Hepatic stellate cell (primary cell): ENCODE results near the gene FAS.
"Not testable (repeated sequence)": the region's sequence is repeated elsewhere in the genome, so short reads cannot be mapped to it uniquely, and the experiment has no call there.

Experiments
- DNase-seq: peaks from one replicate; pipeline ENCODE4 v3.0.0; 2011; ENCODE audit warnings: low spot score

FAS gene

DNA sequence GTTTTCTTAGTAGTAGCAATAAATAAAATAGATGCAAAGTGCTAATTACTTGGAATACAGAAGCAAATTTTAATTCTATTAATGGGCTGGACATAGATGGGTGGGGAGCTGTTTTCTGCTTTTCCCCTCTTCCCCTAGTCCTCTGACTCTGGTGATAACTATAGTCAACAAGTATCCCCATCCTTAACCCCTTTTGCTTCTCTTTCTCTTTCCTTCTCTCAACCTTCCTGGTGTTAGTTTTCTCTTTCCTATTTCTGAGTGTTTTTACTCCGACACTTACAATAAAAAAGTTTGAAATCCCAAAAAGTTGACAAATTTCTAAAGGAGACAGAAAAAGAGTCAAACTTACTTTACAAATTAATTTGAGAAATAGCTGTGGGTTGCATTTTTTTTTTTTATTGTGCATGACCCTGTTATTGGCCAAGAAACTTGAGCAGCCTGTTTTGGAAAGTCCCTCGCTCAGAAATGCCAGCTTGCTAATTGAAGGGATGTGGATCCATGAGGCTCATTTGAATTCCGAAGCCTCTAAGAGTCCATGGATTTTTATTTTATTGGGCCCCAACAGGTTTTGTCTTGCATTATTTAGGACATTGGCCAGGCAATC lies 2.4 kb downstream of the FAS start:
- no peak for DNase-seq

DNA sequence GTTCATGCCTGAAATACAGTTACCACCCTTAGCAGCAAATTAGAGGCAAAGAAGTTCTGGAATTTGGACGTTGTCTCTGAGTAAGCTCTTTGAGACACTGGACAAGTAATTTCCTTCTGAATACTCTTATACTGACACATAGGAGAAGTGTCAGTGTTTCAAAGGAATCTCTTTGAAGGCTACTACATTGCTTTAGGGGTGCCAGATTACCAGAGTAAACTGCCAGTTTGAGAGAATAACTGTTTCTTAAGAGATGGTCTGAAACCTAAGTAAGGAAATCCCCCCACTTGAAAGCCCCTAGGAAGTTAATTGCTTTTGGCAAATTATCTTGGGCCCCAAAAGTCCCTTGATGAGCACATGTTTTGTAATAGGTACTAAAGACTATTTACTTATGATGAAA lies 3.4 kb downstream of the FAS start:
- no peak for DNase-seq

DNA sequence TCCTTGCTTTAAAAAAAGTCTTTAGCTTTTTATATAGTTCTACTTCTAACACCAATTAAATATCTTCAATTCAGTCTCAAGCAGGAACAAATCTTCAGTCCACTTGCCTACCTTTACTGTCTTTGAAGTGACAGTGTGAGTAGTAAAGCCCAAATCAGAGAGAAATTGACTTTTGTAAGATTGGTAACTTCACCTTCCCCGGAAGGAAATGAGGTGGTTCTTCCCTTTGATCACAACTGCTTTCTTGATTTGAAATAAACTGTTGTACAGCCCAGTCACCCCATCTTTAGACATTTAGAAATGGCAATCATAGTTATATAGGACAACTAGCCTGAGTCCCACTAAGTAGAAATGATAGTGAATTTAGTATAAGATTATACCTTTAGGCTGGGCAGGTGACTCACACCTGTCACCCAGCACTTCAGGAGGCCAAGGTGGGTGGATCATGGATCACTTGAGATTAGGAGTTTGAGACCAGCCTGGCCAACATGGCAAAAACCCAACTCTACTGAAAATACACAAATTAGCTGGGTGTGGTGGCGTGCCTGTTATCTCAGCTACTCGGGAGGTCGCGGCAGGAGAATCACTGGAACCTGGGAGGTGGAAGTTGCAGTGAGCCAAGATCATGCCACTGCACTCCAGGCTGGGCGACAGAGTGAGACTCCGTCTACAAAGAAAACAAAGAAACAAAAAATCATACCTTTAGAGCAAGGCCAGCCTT lies 4.7 kb downstream of the FAS start:
- no peak for DNase-seq

DNA sequence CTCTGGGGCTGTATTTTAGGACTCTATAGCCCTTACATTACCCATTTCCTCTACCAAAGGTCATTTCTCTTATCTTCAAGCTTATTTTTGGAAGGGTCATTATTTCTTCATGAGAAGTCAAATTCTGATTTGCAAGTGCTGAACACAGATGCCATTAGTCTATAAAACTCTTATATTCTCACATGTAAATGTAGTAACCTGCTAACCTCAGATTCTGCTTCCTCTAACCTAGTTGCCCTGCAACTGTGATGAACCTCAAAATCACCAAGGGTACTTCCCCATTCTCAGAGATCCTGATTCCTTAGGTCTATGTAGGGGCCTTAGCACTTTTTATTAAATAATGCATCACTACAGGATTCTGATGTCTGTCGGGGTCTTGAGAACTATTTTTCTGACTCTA lies 6.3 kb downstream of the FAS start:
- DNase-seq, result no peak

DNA sequence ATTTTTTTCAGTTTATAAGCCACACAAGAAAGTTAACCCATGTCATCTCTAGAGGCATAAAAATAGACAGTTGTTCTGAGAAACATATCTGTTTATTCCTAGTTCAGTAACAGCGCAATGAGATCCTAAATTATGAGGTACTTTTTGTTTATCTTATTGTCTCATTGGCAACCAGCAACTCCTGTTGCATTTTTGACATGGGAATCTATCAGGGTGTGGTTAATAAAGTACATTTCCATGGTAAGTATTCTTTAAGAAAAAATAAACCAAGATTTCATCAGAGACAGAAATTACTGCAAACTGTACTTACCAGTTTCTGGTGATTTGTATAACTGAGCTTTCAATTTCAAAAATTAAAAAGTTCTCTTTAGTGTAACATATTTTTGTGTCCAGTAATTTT lies 9.0 kb downstream of the FAS start:
- DNase-seq, result peak; percentile 24

DNA sequence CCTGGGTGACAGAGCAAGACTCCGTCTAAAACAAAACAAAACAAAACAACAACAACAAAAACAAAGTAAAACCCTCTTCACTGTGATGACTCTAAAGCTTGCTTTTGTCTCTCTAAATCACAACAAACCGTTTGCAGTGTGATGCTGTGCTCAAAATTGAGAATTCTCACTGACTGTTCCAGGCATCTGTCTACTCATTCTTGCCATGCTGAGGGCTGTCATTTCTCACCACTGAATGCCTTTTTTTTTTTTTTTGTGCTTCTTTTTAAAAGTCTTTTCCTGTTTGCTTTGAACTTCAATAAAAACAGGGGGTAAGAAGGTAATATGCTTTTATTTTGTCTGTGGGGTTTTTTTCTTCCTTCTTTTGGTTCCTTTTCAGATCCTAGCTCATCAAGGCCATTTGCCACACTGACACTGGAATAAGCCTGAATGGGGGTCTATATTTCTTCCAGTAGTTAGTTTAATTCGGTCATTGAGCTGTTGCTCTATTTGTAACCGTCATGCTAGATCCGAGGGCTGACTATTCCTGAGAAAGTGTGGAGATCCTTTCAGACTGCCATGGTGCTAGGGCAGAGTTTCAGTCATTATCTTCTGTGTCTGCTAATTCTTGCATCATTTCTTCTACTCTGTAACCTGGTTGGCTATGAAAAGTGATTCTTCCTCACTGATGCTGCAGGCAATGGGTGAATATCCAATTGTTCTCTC lies 10.6 kb downstream of the FAS start:
- DNase-seq, result no peak

DNA sequence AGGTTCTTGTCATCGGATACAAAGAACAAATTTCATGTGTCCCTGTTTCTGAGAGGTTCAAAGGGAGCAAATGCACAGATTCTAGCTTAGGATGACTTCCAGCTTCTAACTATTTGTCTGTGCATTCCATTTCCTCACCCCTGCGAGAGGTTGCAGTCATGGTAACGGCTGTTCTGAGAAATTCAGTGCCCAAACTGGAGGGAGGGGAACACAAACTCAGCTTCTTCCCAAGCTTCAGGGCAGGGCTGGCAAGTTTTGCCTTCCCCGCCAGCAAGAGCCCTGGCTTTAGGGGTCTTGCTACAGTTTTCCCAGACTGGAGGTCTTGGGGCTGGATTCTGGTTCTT lies 11.1 kb downstream of the FAS start:
- peak; percentile 47 for DNase-seq

DNA sequence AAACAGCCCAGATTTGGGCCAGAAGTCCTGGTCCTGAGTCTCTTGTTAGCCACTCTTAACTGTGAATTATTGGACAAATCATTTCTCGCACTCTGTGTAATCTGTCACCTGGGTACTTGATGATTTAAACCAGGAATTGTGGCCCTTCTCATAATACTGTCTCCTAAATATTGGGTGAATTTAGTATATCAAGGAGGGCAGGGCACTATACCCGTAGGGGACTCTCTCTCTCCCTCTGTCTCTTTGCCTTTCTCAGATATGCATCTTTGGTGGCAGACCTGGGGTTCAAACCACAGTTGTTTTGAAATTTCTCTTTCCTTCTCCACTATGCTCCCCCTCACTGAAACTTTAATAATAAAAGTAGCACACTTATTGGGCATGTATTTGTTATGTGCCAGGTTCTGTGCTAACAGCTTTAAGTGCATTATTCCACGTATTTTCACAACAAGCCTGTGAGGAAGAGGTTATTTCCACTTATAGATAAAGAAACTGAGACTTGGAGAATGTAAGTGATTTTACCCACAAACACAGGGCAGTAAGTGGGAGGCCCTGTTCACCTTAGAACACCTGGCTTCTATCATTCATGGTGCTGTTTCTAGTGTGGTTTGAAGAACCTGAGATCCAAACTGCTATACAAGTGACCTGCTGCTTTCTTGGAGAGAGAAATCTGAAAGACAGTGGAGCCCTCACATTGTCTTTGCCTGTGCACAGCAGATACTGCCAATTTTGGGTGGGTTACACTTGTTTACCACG lies 11.8 kb downstream of the FAS start:
- no peak for DNase-seq

DNA sequence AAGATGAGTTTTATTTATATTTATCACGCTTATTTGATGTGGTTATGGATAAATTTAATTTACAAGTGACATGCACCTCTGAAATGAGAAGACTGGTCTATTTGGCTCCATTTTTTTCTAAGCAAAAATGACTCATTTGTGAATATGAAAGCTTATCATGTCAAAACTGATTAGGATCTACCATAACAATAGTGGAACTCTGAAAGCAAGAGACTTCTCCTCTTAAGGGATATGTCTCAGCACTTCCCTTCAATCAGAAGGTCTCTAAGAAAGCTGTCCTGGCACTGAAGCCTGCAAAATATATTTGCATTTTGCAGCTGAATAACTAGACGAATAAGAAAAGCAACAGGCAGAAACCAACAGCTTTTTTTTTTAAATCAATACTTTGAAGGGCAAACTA lies 12.7 kb downstream of the FAS start:
- no peak for DNase-seq

DNA sequence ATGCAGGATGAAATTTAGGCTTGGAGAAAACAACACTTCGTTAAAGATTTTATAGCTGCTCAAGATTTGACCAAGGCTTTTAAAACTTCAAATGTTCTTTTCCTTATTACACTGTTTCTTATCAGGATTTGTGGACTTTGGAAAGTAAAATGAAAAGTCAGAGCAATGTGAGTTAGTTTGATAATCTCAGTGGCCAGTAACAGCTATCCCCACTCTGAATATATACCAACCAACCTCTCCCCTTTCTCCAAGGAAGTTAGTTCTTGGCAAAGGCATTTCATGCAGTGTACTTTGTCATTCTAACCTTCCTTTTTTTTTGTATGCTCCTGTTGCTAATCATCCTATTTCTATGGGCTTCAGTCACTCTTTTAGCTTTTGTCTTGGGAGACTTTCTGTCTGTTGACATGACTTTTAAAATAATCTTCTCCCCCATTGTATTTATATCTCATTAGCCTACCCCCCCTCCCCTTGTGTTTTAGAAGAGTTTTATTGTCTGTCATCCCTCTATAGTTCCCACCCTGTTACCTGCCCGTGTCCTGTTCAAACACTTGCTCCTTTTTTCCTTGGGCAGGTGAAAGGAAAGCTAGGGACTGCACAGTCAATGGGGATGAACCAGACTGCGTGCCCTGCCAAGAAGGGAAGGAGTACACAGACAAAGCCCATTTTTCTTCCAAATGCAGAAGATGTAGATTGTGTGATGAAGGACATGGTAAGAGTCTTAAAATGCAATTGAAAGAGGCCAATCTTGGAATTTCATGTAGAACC lies 16.7 kb downstream of the FAS start:
- DNase-seq, result no peak

DNA sequence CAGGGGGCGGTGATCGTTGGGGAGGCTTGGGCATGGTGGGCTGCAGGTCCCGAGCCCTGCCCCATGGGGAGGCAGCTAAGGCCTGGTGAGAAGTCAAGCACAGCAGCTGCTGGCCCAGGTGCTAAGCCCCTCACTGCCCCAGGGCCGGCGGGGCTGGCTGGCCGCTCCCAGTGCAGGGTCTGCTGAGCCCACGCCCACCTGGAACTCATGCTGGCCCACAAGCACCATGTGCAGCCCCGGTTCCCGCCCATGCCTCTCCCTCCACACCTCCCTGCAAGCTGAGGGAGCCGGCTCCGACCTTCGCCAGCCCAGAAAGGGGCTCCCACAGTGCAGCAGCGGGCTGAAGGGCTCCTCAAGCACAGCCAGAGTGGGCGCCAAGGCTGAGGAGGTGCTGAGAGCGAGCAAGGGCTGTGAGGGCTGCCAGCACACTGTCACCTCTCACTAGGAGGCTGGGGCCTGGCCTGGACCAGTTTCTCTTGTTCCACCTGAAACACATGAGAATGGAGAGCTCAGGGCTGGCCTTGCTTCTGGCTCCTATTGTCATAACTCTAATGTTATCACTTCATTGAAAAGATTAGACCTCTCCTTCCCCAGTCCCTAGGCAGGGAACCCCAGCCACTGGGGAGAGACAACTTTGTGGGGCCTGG lies 28.2 kb downstream of the FAS start:
- DNase-seq, result not testable (repeated sequence)

DNA sequence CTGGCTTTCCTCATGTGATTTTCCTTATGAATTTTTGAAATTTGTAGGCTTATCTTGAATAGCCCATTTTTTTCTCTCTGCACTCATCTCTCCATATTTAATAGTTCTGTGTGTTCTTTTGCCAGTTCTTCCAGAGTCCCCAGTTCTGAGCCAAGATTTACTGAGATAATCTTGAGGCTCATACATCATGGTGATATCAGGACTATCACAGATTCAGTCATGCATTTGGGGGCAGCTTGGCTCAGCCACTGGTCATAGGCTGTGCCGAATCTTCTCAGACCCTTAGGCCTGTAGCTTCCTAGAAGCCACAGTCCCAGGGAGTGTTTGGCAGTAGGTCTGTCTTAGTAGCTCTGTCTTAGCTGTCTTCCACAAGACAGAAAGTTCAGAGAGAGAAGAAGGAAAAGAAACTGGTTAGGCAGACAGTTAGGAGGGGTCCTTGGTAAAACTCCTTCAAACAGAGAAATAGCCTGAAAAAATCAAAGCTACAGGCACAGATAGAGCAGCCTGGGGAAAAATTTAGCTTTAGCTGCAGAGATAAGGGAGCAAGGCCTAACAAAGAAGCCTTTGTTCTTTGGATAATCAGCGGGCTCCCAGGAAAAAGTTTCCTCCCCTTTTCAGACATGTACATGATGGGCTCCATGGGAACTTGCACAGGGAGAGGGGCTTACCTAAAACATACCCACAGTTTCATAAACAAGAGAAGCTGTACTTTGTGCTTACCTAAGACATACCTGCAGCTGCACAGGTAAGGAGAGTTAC lies 29.1 kb downstream of the FAS start:
- no peak for DNase-seq

DNA sequence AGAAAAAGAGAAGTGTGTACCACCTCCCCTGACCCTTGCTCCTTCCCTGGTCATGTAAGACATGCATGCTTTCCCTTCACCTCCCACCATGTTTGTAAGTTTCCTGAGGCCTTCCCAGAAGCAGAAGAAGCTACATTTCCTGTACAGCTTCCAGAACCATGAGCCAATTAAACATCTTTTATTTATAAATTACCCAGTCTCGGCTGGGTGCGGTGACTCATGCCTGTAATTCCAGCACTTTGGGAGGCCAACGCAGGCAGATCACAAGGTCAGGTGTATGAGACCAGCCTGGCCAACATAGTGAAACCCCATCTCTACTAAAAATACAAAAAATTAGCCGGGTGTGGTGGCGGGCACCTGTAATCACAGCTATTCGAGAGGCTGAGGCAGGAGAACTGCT lies 30.9 kb downstream of the FAS start:
- DNase-seq, result not testable (repeated sequence)

DNA sequence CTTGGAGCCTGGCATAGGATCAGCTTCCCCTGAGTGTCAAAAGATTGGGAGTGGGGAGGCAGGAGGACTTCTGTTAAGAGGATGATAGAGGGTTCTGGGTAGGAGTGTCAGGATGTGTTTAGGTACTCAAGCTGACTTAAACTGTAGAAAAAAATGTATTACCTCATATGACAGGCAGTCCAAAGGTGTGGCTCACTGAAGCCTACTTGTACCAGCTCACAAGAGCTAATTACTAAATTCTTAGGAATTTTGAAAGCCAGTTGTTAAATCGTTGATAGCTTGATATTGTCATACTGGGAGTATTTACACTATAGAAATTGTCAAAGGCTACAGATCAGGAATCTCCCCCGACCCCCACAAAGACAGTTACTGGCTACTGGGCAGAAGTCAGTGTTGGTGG lies 32.1 kb downstream of the FAS start:
- DNase-seq, result no peak

DNA sequence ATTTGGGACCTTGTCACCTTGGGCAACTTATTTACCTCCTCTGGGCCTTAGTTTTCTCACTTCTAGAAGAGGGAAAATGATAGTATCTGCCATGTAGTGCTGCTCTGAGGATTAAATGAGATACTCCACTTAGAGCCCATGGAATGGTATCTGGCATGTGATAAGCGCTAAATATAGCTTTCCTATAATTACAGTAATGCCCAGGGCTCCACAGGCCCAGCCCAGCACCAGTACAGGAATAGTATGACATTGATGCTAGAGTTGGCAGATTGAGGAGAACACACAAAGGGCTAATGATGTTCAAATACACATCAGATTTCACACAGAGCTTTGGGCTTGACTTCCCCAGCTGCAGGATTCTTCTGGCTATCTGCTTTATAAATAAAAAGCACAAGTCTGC lies 34.9 kb downstream of the FAS start:
- no peak for DNase-seq

DNA sequence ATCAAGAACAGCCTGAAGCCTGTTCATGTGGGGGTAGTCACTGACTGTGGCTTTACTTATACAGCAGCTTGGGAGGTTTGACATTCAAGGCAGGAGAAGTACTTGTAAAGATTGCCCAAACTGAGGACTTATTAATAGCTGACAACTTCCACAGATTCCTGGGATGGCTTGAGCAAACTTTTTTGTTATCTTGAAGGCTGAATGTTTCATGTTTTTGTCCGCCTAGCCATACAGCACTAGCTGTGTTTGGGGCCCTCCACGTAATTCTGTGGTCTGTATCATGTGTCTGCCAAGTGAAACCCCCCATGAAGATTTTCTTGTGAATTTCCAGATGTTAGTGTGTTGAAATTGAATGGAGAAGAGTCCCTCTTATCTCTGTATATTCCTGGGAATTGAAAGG lies 38.6 kb downstream of the FAS start:
- no peak for DNase-seq

DNA sequence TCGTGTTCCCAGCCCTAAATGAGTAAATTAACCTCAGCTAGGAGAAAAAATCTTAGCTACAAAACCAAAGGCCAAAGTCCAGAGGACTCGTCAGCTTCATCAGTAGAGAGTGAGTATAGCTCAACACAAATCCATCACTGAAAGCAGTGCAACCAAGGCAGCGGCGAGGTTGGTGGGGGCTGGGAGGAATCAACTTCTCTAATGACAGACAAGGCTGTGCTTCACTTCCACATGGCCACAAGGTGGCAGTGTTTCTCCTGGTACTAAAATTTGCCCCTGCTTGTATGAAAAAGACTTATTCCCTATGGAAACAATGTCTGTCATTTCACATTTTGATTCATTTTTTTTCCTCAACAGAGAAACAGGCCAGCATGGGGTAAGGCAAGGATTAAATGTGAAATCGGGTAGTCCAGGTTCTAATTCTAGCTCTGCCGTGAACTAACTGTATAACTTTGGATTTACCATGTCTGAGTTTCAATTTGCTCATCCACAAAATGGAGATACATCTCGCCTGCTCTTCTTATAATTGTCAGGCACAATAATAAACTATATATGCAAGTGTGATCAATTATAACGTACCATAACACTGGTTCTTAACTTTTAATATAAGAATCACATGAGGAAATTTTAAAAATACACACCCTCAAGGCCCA lies 39.3 kb downstream of the FAS start:
- peak; percentile 27 for DNase-seq

DNA sequence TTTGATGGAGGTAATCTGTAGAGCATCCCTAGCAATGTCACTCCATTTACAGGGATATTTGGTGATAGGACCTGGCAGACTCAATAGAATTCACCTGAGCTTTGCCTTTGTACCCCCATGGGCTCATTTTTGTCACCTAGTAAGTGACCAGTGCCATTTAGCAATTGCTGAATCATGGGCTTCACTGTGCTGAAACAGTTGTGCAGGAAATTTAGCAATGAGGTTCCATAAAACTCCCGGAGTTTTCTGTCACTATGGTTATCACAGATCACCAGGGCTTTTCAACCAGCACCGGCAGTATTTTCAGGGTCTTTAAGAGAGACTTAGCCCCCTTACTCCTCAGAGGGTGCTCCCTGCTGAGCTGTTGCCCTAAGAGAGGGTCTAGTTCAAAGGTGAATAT lies 40.2 kb downstream of the FAS start:
- DNase-seq, result no peak

DNA sequence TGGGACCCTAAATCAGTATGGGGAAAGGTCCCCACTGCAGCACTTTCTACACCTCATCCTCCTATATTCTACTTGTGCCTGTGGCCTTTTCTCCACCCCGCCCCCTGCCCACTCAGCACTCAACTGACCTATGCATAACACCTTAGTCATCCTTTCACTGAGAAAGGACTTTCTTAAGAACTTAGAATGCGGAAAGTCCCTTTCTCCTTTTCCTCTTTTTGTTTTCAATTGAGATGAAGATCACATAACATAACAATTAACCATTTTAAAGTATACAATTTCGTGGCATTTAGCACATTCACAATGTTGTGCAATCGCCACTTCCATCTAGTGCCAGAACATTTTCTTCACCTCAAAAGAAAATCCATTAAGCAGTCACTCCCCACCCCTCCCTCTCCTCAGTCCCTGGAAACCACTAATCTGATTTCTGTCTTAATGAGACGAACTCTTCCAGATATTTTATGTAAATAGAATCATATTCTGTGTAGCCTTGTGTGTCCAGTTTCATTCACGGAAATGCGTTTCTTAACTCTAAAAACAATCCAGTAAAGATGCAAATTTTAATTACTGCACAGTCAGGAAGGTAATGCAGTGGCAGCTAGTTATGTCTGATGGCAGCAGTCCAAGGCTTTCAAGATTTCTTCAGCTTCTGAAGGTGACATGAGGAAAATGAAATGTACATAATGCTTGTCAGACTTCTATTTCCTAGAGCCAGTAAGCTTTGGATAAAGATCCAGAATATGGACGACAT lies 41.7 kb downstream of the FAS start:
- DNase-seq, result peak; percentile 11

DNA sequence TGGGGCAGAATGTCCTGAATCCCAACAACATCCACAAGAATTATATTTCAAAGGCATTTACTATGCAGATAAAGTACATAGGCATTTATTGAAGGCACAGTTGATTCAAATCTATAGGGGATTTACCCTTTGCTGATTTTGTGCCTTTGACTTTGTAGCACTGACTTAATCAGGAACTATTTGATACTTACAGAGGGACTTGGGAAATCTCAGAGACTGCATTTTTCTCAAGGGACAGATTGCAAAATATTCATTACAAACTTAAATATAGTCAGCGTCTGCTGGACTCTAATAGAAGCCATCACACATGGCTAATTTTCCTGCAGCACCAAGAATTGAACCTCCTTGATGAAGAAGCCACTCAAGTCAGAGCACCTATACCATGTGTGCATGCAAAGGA lies 44.9 kb downstream of the FAS start:
- DNase-seq, result no peak
